HCT116 (cell line): ENCODE data around the gene SHISAL1.

ENCODE experiments used
- CTCF ChIP-seq, 3 experiments: fragments of 200-600 bp in 1 of 3; sonication (generic) in 1 of 3; IDR thresholded peaks in 2 of 3; conservative IDR thresholded peaks in 1 of 3; 2 replicates each; pipeline ENCODE4 v1.5.1; 2012 to 2017; ENCODE audit warnings: low read depth in 2 of 3, low read length in 2 of 3, antibody characterized with exemption in 1 of 3, borderline replicate concordance in 1 of 3, control low read depth in 1 of 3, mild to moderate bottlenecking in 1 of 3, mixed read lengths in 1 of 3, mixed run types in 1 of 3, moderate library complexity in 1 of 3; ENCODE audit not compliant: insufficient read depth in 1 of 3
- EZH2 ChIP-seq: fragments of 200-600 bp; sonication (generic); IDR thresholded peaks from 2 replicates; pipeline ENCODE4 v1.6.1; 2017; ENCODE audit warnings: antibody characterized with exemption, mixed run types
- EZH2phosphoT487 ChIP-seq: fragments of 200-600 bp; IDR thresholded peaks from 2 replicates; pipeline ENCODE4 v1.6.1; 2018; ENCODE audit warnings: antibody characterized with exemption, borderline replicate concordance
- MAX ChIP-seq: IDR thresholded peaks from 2 replicates; pipeline ENCODE4 v1.6.1; 2012
- POLR2A ChIP-seq: IDR thresholded peaks from 2 replicates; pipeline ENCODE4 v1.7.0; 2011; ENCODE audit warnings: borderline replicate concordance; ENCODE audit not compliant: insufficient read depth, insufficient read length; ENCODE audit errors: extremely low read depth
- POLR2AphosphoS5 ChIP-seq: IDR thresholded peaks from 2 replicates; pipeline ENCODE4 v1.6.1; 2011; ENCODE audit warnings: mild to moderate bottlenecking, low read depth, low read length, moderate library complexity
- RAD21 ChIP-seq: IDR thresholded peaks from 2 replicates; pipeline ENCODE4 v1.6.1; 2012; ENCODE audit warnings: low read depth, mild to moderate bottlenecking
- REST ChIP-seq: IDR thresholded peaks from 2 replicates; pipeline ENCODE4 v1.6.1; 2012; ENCODE audit warnings: low read depth
- SIN3A ChIP-seq: IDR thresholded peaks from 2 replicates; pipeline ENCODE4 v1.6.1; 2012; ENCODE audit warnings: low read depth
- SP1 ChIP-seq: IDR thresholded peaks from 2 replicates; pipeline ENCODE4 v1.6.1; 2012; ENCODE audit warnings: low read depth
- TF ChIP-seq, protein P1 (sequence below): IDR thresholded peaks from 2 replicates; pipeline ENCODE4 v1.6.1; 2011; ENCODE audit warnings: mild to moderate bottlenecking, low read length, moderate library complexity; ENCODE audit not compliant: insufficient replicate concordance; ENCODE audit errors: extremely low read depth
- TF ChIP-seq, protein P2 (sequence below): IDR thresholded peaks from 2 replicates; pipeline ENCODE4 v1.6.1; 2012

DNA sequence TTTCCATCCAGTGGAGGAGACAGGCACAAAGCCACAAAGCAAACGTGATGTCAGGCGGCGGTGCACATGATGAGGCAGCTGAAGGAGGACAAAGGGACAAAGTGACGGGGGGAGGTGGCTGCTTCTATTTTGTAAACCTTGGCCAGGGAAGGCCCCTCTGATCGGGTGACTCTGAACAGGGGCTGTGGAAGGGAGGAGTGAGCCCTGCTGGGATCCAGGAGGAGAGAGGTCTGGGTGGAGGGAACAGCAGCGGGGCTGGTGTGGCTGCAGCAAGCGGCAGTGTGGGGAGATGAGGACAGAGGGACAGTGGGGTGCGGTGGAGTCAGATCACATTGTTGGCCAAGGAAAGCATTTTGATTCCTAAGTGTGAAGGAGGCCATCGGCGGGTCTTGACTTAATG lies 36.7 kb downstream of the SHISAL1 start:
- TF ChIP-seq CTCF (IDR thresholded peaks at IDR 0.05 in 2 of 3, conservative IDR thresholded peaks at IDR 0.05 in 1 of 3; ENCODE audit: borderline replicate concordance in 1 of 3, insufficient read depth in 1 of 3, low read depth in 2 of 3, low read length in 2 of 3) (no peak), SIN3A (no peak), POLR2A (no peak), REST (no peak), EZH2 (no peak), POLR2AphosphoS5 (no peak), SP1 (no peak), EZH2phosphoT487 (no peak), MAX (no peak), RAD21 (no peak)
- TF ChIP-seq, protein P1, sequence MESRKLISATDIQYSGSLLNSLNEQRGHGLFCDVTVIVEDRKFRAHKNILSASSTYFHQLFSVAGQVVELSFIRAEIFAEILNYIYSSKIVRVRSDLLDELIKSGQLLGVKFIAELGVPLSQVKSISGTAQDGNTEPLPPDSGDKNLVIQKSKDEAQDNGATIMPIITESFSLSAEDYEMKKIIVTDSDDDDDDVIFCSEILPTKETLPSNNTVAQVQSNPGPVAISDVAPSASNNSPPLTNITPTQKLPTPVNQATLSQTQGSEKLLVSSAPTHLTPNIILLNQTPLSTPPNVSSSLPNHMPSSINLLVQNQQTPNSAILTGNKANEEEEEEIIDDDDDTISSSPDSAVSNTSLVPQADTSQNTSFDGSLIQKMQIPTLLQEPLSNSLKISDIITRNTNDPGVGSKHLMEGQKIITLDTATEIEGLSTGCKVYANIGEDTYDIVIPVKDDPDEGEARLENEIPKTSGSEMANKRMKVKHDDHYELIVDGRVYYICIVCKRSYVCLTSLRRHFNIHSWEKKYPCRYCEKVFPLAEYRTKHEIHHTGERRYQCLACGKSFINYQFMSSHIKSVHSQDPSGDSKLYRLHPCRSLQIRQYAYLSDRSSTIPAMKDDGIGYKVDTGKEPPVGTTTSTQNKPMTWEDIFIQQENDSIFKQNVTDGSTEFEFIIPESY, result no peak
- TF ChIP-seq, protein P2, sequence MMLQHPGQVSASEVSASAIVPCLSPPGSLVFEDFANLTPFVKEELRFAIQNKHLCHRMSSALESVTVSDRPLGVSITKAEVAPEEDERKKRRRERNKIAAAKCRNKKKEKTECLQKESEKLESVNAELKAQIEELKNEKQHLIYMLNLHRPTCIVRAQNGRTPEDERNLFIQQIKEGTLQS, result no peak
